ENCODE results near the gene LCK. TPM values are rescaled to one million over a fixed set of nuclear protein-coding genes. Genes with fewer than 3 reads are reported as not detected.

LCK gene
- polyA plus RNA-seq, 1 experiment: 0.11 TPM

DNA sequence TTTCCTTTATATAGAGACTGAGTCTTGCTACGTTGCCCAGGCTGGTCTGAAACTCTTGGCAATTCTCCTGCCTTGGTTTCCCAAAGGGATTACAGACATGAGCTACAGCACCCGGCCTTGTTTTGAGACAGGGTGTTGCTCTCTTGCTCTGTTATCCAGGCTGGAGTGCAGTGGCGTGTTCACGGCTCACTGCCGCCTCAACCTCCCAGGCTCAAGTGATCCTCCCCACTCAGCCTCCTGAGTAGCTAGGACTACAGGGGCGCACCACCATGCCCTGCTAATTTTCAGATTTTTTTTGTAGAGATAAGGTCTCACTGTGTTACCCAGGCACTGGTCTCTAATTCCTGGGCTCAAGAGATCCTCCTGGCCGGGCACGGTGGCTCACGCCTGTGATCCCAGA lies 14.8 kb downstream of the LCK start:
- CTCF ChIA-PET: no interaction called here
- H3K36me3 ChIP-seq (ENCODE audit: control insufficient read depth, insufficient read depth, low read length): no peaks in the 10 kb centered on the region
- TF ChIP-seq, protein P1, sequence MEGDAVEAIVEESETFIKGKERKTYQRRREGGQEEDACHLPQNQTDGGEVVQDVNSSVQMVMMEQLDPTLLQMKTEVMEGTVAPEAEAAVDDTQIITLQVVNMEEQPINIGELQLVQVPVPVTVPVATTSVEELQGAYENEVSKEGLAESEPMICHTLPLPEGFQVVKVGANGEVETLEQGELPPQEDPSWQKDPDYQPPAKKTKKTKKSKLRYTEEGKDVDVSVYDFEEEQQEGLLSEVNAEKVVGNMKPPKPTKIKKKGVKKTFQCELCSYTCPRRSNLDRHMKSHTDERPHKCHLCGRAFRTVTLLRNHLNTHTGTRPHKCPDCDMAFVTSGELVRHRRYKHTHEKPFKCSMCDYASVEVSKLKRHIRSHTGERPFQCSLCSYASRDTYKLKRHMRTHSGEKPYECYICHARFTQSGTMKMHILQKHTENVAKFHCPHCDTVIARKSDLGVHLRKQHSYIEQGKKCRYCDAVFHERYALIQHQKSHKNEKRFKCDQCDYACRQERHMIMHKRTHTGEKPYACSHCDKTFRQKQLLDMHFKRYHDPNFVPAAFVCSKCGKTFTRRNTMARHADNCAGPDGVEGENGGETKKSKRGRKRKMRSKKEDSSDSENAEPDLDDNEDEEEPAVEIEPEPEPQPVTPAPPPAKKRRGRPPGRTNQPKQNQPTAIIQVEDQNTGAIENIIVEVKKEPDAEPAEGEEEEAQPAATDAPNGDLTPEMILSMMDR (IDR thresholded peaks at IDR 0.05; ENCODE audit: insufficient read depth, low read depth, low read length): no peak
- H3K27me3 ChIP-seq (ENCODE audit: control insufficient read depth, insufficient read depth, low read length): no peaks in the 10 kb centered on the region
- no peak for DNase-seq (ENCODE audit: low read depth)
- POLR2A ChIA-PET: no interaction called here
- no peak overlapping the region for H3K4me3 ChIP-seq (ENCODE audit: low read depth, low read length)

DNA sequence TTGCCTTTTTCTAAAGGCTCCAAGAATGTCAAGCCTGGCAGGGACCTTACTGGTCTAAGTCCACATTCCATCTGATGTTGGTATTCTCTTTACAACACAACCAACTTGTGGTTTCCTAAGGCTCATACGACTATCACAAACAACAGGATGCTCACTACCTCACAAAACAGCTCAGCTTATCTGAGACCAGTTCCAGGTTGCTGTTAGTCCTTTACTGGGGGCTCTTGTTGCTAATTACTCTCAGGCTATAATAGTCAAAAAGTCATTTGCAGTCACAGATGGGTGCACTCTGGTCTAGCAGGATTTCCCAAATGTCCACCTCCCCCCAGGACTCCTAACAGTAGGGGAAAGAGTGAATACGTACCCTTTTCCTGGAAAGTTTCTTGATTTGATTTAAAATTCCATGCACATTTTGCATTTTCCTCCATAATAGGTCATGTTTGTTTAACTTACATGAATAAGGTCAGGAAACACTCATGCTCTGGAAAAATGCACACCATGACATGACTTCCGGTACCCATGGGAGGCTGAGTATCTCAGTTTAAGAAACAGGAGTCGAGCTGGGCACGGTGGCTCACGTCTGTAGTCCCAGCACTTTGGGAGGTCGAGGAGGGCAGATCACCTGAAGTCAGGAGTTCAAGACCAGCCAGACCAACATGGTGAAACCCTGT lies 16.0 kb downstream of the LCK start:
- Histone ChIP-seq H3K4me3 (ENCODE audit: low read depth, low read length) (no peak overlapping the region), H3K27me3 (ENCODE audit: control insufficient read depth, insufficient read depth, low read length) (no peaks in the 10 kb centered on the region), H3K36me3 (ENCODE audit: control insufficient read depth, insufficient read depth, low read length) (no peaks in the 10 kb centered on the region)
- ChIA-PET POLR2A (no interaction called here), CTCF (no interaction called here)
- DNase-seq (ENCODE audit: low read depth): no peak
- TF ChIP-seq, protein P1 (IDR thresholded peaks at IDR 0.05; ENCODE audit: insufficient read depth, low read depth, low read length): no peak

DNA sequence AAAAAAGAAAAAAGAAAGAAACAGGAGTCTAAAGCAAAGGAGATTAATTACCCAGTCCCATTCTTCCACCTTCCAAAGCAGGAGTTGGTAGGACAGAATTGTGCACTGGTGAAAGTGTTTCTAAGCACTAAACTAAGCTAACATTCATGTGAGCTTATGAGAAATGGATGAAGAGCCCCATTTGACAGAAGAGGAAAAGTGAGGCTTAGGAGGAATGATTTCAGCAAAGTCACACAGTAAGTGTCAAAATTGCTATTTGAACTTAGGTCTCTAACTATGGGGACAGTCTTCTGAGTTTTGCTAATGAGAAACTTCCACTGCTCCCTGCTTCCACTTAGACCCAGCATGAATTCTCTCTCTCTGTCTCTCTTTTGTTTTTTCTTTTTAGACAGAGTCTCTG lies 18.7 kb downstream of the LCK start:
- ChIA-PET CTCF (interaction anchor here (2.0 kb wide), 1 partner anchor 54 kb away, joined by 5 read pairs; no protein-coding TSS in a partner anchor), POLR2A (no interaction called here)
- H3K36me3 ChIP-seq (ENCODE audit: control insufficient read depth, insufficient read depth, low read length): no peaks in the 10 kb centered on the region
- TF ChIP-seq, protein P1 (IDR thresholded peaks at IDR 0.05; ENCODE audit: insufficient read depth, low read depth, low read length): no peak
- DNase-seq (ENCODE audit: low read depth): no peak
- H3K4me3 ChIP-seq (ENCODE audit: low read depth, low read length): no peak overlapping the region
- H3K27me3 ChIP-seq (ENCODE audit: control insufficient read depth, insufficient read depth, low read length): peaks cover 12% of the 10 kb centered on the region

DNA sequence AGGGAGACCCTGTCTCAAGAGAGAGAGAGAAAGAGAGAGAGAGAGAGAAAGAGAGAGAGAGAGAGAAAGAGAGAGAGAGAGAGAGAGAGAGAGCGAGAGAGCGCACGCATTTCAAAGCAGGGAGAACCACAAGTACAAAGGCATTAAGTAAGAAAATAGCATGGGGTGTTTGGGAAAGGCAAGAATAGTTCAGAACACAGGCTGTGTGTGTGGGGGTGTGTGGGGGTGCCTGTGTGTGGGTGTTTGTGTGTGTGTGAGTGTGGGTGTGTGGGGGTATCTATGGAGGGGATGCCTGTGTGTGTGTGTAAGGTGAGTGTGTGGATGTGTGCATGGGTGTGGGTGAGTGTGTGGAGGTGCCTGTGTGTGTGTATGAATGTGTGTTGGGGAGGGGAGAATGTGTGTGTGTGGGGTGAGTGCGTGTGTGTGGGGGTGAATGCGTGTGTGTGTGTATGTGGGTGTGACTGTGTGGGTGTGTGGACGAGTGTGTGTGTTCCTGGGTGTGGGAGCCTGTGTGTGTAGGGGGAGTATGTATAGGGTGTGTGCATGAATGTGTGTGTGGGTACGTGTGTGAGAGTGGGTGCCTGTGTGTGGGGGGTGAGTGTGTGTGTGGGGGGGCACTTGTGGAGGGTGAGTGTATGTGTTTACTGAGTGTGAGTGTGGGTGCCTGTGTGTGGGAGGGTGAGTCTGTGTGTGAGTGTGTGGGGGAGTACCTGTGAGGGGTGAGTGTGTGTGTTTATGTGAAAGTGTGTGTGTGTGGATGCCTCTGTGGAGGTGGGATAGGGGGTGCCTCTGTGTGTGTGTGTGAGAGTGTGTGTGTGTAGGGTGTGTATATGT lies 21.7 kb downstream of the LCK start:
- Histone ChIP-seq H3K4me3 (ENCODE audit: low read depth, low read length) (no peak overlapping the region), H3K36me3 (ENCODE audit: control insufficient read depth, insufficient read depth, low read length) (no peaks in the 10 kb centered on the region), H3K27me3 (ENCODE audit: control insufficient read depth, insufficient read depth, low read length) (peaks cover 22% of the 10 kb centered on the region)
- TF ChIP-seq, protein P1 (IDR thresholded peaks at IDR 0.05; ENCODE audit: insufficient read depth, low read depth, low read length): no peak
- no peak for DNase-seq (ENCODE audit: low read depth)
- CTCF ChIA-PET: no interaction called here
- POLR2A ChIA-PET: no interaction called here

DNA sequence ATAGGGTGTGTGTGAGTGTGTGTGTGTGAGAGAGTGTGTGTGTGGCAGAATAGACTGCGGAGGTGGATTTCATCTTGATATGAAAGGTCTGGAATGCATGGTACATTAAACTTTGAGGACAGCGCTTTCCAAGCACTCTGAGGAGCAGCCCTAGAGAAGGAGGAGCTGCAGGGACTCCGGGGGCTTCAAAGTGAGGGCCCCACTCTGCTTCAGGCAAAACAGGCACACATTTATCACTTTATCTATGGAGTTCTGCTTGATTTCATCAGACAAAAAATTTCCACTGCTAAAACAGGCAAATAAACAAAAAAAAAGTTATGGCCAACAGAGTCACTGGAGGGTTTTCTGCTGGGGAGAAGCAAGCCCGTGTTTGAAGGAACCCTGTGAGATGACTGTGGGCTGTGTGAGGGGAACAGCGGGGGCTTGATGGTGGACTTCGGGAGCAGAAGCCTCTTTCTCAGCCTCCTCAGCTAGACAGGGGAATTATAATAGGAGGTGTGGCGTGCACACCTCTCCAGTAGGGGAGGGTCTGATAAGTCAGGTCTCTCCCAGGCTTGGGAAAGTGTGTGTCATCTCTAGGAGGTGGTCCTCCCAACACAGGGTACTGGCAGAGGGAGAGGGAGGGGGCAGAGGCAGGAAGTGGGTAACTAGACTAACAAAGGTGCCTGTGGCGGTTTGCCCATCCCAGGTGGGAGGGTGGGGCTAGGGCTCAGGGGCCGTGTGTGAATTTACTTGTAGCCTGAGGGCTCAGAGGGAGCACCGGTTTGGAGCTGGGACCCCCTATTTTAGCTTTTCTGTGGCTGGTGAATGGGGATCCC lies 22.5 kb downstream of the LCK start:
- TF ChIP-seq, protein P1 (IDR thresholded peaks at IDR 0.05; ENCODE audit: insufficient read depth, low read depth, low read length): no peak
- no peak for DNase-seq (ENCODE audit: low read depth)
- Histone ChIP-seq H3K27me3 (ENCODE audit: control insufficient read depth, insufficient read depth, low read length) (peaks cover 22% of the 10 kb centered on the region), H3K36me3 (ENCODE audit: control insufficient read depth, insufficient read depth, low read length) (no peaks in the 10 kb centered on the region), H3K4me3 (ENCODE audit: low read depth, low read length) (no peak overlapping the region)
- ChIA-PET CTCF (interaction anchor here (0.6 kb wide), 1 partner anchor 34 kb away, joined by 3 read pairs; no protein-coding TSS in a partner anchor), POLR2A (no interaction called here)

All from BJ (cell line).